GM12878 (cell line): ENCODE data around the gene ZNF341. TPM values are rescaled to one million over a fixed set of nuclear protein-coding genes. Genes with fewer than 3 reads are reported as not detected.

Experiments
- BACH1 ChIP-seq: fragments of 450-650 bp; IDR thresholded peaks from 2 replicates; pipeline ENCODE4 v1.6.1; 2017; ENCODE audit warnings: mild to moderate bottlenecking, borderline replicate concordance
- BCL3 ChIP-seq: IDR thresholded peaks from 2 replicates; pipeline ENCODE4 v1.6.1; 2011; ENCODE audit warnings: borderline replicate concordance, low read depth, mild to moderate bottlenecking, moderate library complexity, low read length; ENCODE audit not compliant: insufficient read depth, poor library complexity, severe bottlenecking
- EGR1 ChIP-seq, 2 experiments: IDR thresholded peaks; 1 replicate in 1 of 2; 2 replicates in 1 of 2; pipeline ENCODE4 v1.6.1; 2011 to 2012; ENCODE audit warnings: low read depth in 2 of 2, low read length in 2 of 2, borderline replicate concordance in 1 of 2, mild to moderate bottlenecking in 1 of 2, moderate library complexity in 1 of 2
- GATAD2B ChIP-seq: fragments of 450-650 bp; conservative IDR thresholded peaks from 2 replicates; pipeline ENCODE4 v1.6.1; 2017; ENCODE audit warnings: low read depth, mild to moderate bottlenecking, moderate library complexity
- HDAC2 ChIP-seq: fragments of 200-600 bp; sonication (generic); IDR thresholded peaks from 2 replicates; pipeline ENCODE4 v1.6.1; 2017
- IRF4 ChIP-seq: IDR thresholded peaks from 2 replicates; pipeline ENCODE4 v1.6.1; 2011; ENCODE audit warnings: low read depth, low read length
- MTA2 ChIP-seq: fragments of 450-650 bp; IDR thresholded peaks from 2 replicates; pipeline ENCODE4 v1.6.1; 2016; ENCODE audit warnings: low read depth, mild to moderate bottlenecking, moderate library complexity
- MXI1 ChIP-seq: fragments of 150-350 bp; IDR thresholded peaks from 2 replicates; pipeline ENCODE4 v1.6.1; 2011; ENCODE audit warnings: low read depth, mild to moderate bottlenecking, inconsistent platforms, low read length, improper control_type of control experiment
- NBN ChIP-seq: fragments of 450-650 bp; IDR thresholded peaks from 2 replicates; pipeline ENCODE4 v1.6.1; 2016
- NFIC ChIP-seq: IDR thresholded peaks from 2 replicates; pipeline ENCODE4 v1.6.1; 2012; ENCODE audit warnings: low read depth, mild to moderate bottlenecking, inconsistent platforms, low read length, moderate library complexity
- NFXL1 ChIP-seq: fragments of 450-650 bp; IDR thresholded peaks from 2 replicates; pipeline ENCODE4 v1.6.1; 2017; ENCODE audit warnings: antibody characterized with exemption, mild to moderate bottlenecking, borderline replicate concordance
- NFYB ChIP-seq: IDR thresholded peaks from 2 replicates; pipeline ENCODE4 v1.6.1; 2011; ENCODE audit warnings: low read depth, mild to moderate bottlenecking, low read length, improper control_type of control experiment, moderate library complexity; ENCODE audit not compliant: insufficient read depth
- NR2C2 ChIP-seq: IDR thresholded peaks from 2 replicates; pipeline ENCODE4 v1.6.1; 2011; ENCODE audit warnings: borderline replicate concordance, low read depth; ENCODE audit not compliant: control insufficient read depth, insufficient read length
- NR2F1 ChIP-seq: fragments of 450-650 bp; conservative IDR thresholded peaks from 2 replicates; pipeline ENCODE4 v1.6.1; 2017; ENCODE audit warnings: mild to moderate bottlenecking
- PKNOX1 ChIP-seq: fragments of 450-650 bp; IDR thresholded peaks from 2 replicates; pipeline ENCODE4 v1.6.1; 2016; ENCODE audit warnings: mild to moderate bottlenecking
- POU2F2 ChIP-seq: IDR thresholded peaks from 3 replicates; pipeline ENCODE4 v1.6.1; 2011; ENCODE audit warnings: low read depth, mild to moderate bottlenecking, low read length, borderline replicate concordance
- RBBP5 ChIP-seq: fragments of 200-600 bp; sonication (generic); conservative IDR thresholded peaks from 2 replicates; pipeline ENCODE4 v1.6.1; 2016
- REST ChIP-seq: IDR thresholded peaks from 2 replicates; pipeline ENCODE4 v1.6.1; 2012; ENCODE audit warnings: mild to moderate bottlenecking, low read depth, low read length
- SMARCA5 ChIP-seq: fragments of 450-650 bp; IDR thresholded peaks from 2 replicates; pipeline ENCODE4 v1.6.1; 2017; ENCODE audit warnings: mild to moderate bottlenecking
- ZBTB4 ChIP-seq: fragments of 450-650 bp; formaldehyde crosslinking; IDR thresholded peaks from 2 replicates; pipeline ENCODE4 v1.4.0; 2022; ENCODE audit warnings: mild to moderate bottlenecking, moderate library complexity
- polyA plus RNA-seq, 11 experiments: library from polyadenylated mRNA; depleted of rRNA in 4 of 11; unstranded in 6 of 11; stranded (reverse) in 5 of 11; fragments of >200 nt; fragmentation: Nextera tagmentation in 4 of 11; fragmentation: Illumina TruSeq in 1 of 11; extraction: Ambion mirVana in 4 of 11; extraction: Trizol in 1 of 11; gene quantifications; 1 replicate in 1 of 11; 2 replicates in 10 of 11; pipeline versions ENCODE4 v1.2.1 to v1.2.3, GENCODE V29; 2011 to 2016; ENCODE audit warnings: inconsistent platforms in 2 of 11, missing spikeins in 2 of 11, low read depth in 1 of 11
- total RNA-seq, 4 experiments: library from RNA; depleted of rRNA in 3 of 4; stranded (reverse); fragments of >200 nt in 3 of 4; fragmentation: Illumina TruSeq in 1 of 4; extraction: Trizol in 1 of 4; gene quantifications; 2 replicates each; pipeline versions ENCODE4 v1.2.1 to v1.2.3, GENCODE V29; 2013 to 2021

ZNF341 gene
- total and polyA plus RNA-seq, 10 of the 15 experiments (the other 5 are each of a cell fraction or from before 2014, with no cell fraction given) = 0.18 to 5.0 (median 2.6) TPM

GRCh38 chr20:33732166-33732970, 572 bp downstream of the ZNF341 start (continued):
- no peak for TF ChIP-seq ZBTB4
- TF ChIP-seq NFIC = no peak
- TF ChIP-seq RBBP5 = no peak
- TF ChIP-seq BCL3 = peak; percentile 72
- peak; percentile 50; the same call in 1 of the 2 replicates for TF ChIP-seq NR2F1
- TF ChIP-seq HDAC2 = 0 out of 2 replicates have a peak, but pooled peaks have one; percentile 46
- no peak for TF ChIP-seq IRF4
- no peak for TF ChIP-seq NFYB
- TF ChIP-seq NBN = no peak; the same call in 1 of the 2 replicates
- TF ChIP-seq NFXL1 = no peak
- TF ChIP-seq PKNOX1 = no peak
- TF ChIP-seq MXI1 = no peak
- TF ChIP-seq GATAD2B = peak; percentile 82
- TF ChIP-seq EGR1 (IDR thresholded peaks at IDR 0.05; ENCODE audit: borderline replicate concordance in 1 of 2, low read depth in 2 of 2, low read length in 2 of 2) = no peak
- TF ChIP-seq POU2F2 = peak; percentile 1; the same call in 1 of the 3 replicates
- peak; percentile 72 for TF ChIP-seq SMARCA5
- TF ChIP-seq BACH1 = peak; percentile 32
- TF ChIP-seq REST = no peak
- no peak for TF ChIP-seq MTA2
- no peak for TF ChIP-seq NR2C2
